GM12891 (cell line): Measurements from ENCODE around the gene DHRSX.

Source experiments
- POLR2A ChIP-seq: IDR thresholded peaks from 2 replicates; pipeline ENCODE4 v1.6.1; 2011; ENCODE audit warnings: low read depth, low read length, control low read depth
- TAF1 ChIP-seq: IDR thresholded peaks from 2 replicates; pipeline ENCODE4 v1.6.1; 2011; ENCODE audit warnings: low read depth, low read length, control low read depth

DNA sequence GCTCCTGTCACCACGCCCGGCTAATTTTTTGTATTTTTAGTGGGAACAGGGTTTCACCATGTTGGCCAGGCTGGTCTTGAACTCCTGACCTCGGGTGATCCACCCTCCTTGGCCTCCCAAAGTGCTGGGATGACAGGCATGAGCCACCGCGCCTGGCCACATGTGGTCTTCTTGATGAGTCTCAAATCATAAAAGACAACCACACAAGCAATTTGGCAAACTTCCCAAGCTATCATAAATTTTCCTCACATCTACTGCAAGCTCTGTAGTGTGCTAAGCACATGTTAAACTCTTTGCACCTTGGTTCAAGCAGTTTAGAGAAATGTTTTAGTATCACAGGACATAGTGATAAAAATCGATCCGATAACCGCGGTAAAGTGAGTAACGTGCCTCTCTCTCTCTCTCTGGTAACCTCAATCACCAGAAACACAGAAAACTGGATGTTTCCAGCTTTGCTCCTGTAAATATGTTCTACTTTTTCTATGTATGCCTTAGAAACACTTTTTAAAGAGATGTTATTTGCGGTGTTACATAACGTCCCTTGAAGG lies 256.8 kb downstream of the DHRSX start:
- TF ChIP-seq POLR2A (no peak), TAF1 (no peak)
